Natural killer cell (primary cell): ENCODE results near the gene CILP2. TPM values are rescaled to one million over a fixed set of nuclear protein-coding genes. Genes with fewer than 3 reads are reported as not detected.

ENCODE experiments used
- ATAC-seq, 3 donors: fragments of 150-1000 bp in 2 of 3; fragments of 200-7000 bp in 1 of 3; cut with Tn5 transposase; 1 replicate in 1 of 3; 2 replicates in 2 of 3; pipeline ENCODE4 v1.10.0; 2021; ENCODE audit warnings: mild to moderate bottlenecking in 2 of 3, moderate library complexity in 2 of 3
- DNase-seq, 2 donors: peaks; one replicate each; pipeline versions ENCODE4 v3.0.0 to v3.0.0-alpha.2; 2013 to 2021; ENCODE audit warnings: mixed read lengths in 1 of 2
- H3K27ac ChIP-seq: one replicate; pipeline ENCODE4 v1.5.1; 2013; ENCODE audit warnings: mild to moderate bottlenecking, low read length
- H3K27me3 ChIP-seq: one replicate; pipeline ENCODE4 v1.6.1; 2013; ENCODE audit warnings: low read length; ENCODE audit not compliant: control insufficient read depth, insufficient read depth
- H3K36me3 ChIP-seq: one replicate; pipeline ENCODE4 v1.6.1; 2013; ENCODE audit warnings: low read length; ENCODE audit not compliant: control insufficient read depth, insufficient read depth
- H3K4me1 ChIP-seq: one replicate; pipeline ENCODE4 v1.6.1; 2013; ENCODE audit warnings: low read length; ENCODE audit not compliant: control insufficient read depth, insufficient read depth
- H3K4me3 ChIP-seq: one replicate; pipeline ENCODE4 v1.5.1; 2013; ENCODE audit warnings: low read length
- H3K9me3 ChIP-seq: one replicate; pipeline ENCODE4 v1.6.1; 2013; ENCODE audit warnings: low read length; ENCODE audit not compliant: control insufficient read depth, insufficient read depth
- H3K27ac Mint-ChIP-seq, 2 donors: one replicate each; pipeline ENCODE4 v1.8.0; 2022; ENCODE audit warnings: mild to moderate bottlenecking in 2 of 2, mixed read lengths in 2 of 2, moderate library complexity in 1 of 2
- H3K27me3 Mint-ChIP-seq, 2 donors: one replicate each; pipeline ENCODE4 v1.8.0; 2022; ENCODE audit warnings: low read depth in 2 of 2, mixed read lengths in 2 of 2
- H3K36me3 Mint-ChIP-seq: one replicate; pipeline ENCODE4 v1.8.0; 2022; ENCODE audit warnings: mixed read lengths
- H3K4me1 Mint-ChIP-seq, 2 donors: one replicate each; pipeline ENCODE4 v1.8.0; 2022; ENCODE audit warnings: mixed read lengths in 2 of 2
- H3K4me3 Mint-ChIP-seq: one replicate; pipeline ENCODE4 v1.8.0; 2022; ENCODE audit warnings: mild to moderate bottlenecking, moderate library complexity, mixed read lengths
- H3K9me3 Mint-ChIP-seq, 2 donors: one replicate each; pipeline ENCODE4 v1.8.0; 2022; ENCODE audit warnings: mixed read lengths in 2 of 2
- CTCF ChIP-seq: fragments of 200-600 bp; IDR thresholded peaks from one replicate; pipeline ENCODE4 v1.8.0; 2022; ENCODE audit warnings: antibody characterized with exemption
- WGBS: methylation state at CpG from one replicate; pipeline ENCODE4 v1.1.7; 2013; ENCODE audit warnings: missing lambda C conversion rate; ENCODE audit not compliant: insufficient coverage; 5-methylcytosine and 5-hydroxymethylcytosine counted together
- intact Hi-C: fragments of 100-400 bp; cut with micrococcal nuclease; formaldehyde crosslinking; loops from one replicate; pipeline ENCODE4 v1.14.2; 2022
- total RNA-seq, 4 donors: library from RNA; stranded (reverse); fragments of 120-200 nt in 1 of 4; gene quantifications; one replicate each; pipeline versions ENCODE4 v1.2.3 to v1.2.4, GENCODE V29; 2013 to 2022

Gene CILP2
- total RNA-seq, 3 donors from 2014 or later (not counting 1 experiment from before 2014, with no cell fraction given), result 0.05 to 0.20 (median 0.11) TPM

GRCh38 chr19:19541616-19542015 is 3.6 kb downstream of the CILP2 start:
- Mint-ChIP-seq H3K36me3 (no peaks in the 10 kb centered on the region), H3K4me1 (peaks cover 13 to 34% of the 10 kb centered on the region in 2 donors), H3K27ac (no peak overlapping the region), H3K27me3 (peaks cover 0 to 14% of the 10 kb centered on the region in 2 donors), H3K4me3 (peak overlapping the region; percentile 60), H3K9me3 (no peaks in the 10 kb centered on the region)
- intact Hi-C loops, result no loop called here
- no peaks in the 10 kb centered on the region for H3K9me3 ChIP-seq
- TF ChIP-seq CTCF, result no peak
- H3K4me1 ChIP-seq, result peaks cover 37% of the 10 kb centered on the region
- DNase-seq, result no peak
- 85% methylated on average over 16 of the region's 16 CpGs for WGBS
- H3K36me3 ChIP-seq, result no peaks in the 10 kb centered on the region
- H3K4me3 ChIP-seq, result no peak overlapping the region
- ATAC-seq, result no peak
- peaks cover 16% of the 10 kb centered on the region for H3K27me3 ChIP-seq
- H3K27ac ChIP-seq, result no peak overlapping the region

- peaks cover 35% of the 10 kb centered on the region for H3K4me1 ChIP-seq
- H3K27me3 ChIP-seq, result peaks cover 16% of the 10 kb centered on the region
- no peak for ATAC-seq
- WGBS, result 69% methylated on average over 12 of the region's 12 CpGs
- H3K27ac ChIP-seq, result no peak overlapping the region
- Mint-ChIP-seq H3K36me3 (no peaks in the 10 kb centered on the region), H3K9me3 (no peaks in the 10 kb centered on the region), H3K27ac (no peak overlapping the region), H3K27me3 (peaks cover 0 to 14% of the 10 kb centered on the region in 2 donors), H3K4me1 (peaks cover 12 to 28% of the 10 kb centered on the region in 2 donors), H3K4me3 (no peak overlapping the region)
- no peaks in the 10 kb centered on the region for H3K36me3 ChIP-seq
- DNase-seq, result no peak
- intact Hi-C loops, result no loop called here
- TF ChIP-seq CTCF, result no peak
- no peaks in the 10 kb centered on the region for H3K9me3 ChIP-seq
- no peak overlapping the region for H3K4me3 ChIP-seq
These were observed 4.4 kb downstream of the CILP2 start for GRCh38 chr19:19542507-19542906.

GRCh38 chr19:19543101-19543500 is 5.0 kb downstream of the CILP2 start:
- Mint-ChIP-seq H3K36me3 (no peaks in the 10 kb centered on the region), H3K4me3 (no peak overlapping the region), H3K4me1 (peaks cover 9 to 25% of the 10 kb centered on the region in 2 donors), H3K27me3 (peaks cover 0 to 12% of the 10 kb centered on the region in 2 donors), H3K27ac (no peak overlapping the region), H3K9me3 (no peaks in the 10 kb centered on the region)
- Histone ChIP-seq H3K9me3 (no peaks in the 10 kb centered on the region), H3K36me3 (no peaks in the 10 kb centered on the region), H3K4me3 (no peak overlapping the region), H3K27ac (no peak overlapping the region), H3K4me1 (peaks cover 29% of the 10 kb centered on the region), H3K27me3 (peaks cover 16% of the 10 kb centered on the region)
- DNase-seq (no peak), ATAC-seq (no peak)
- 97% methylated on average over 13 of the region's 13 CpGs for WGBS
- no peak for TF ChIP-seq CTCF
- intact Hi-C loops, result no loop called here

GRCh38 chr19:19543640-19544039 is 5.6 kb downstream of the CILP2 start:
- no peak overlapping the region for H3K4me3 ChIP-seq
- intact Hi-C loops, result no loop called here
- H3K36me3 ChIP-seq, result no peaks in the 10 kb centered on the region
- no peaks in the 10 kb centered on the region for H3K36me3 Mint-ChIP-seq
- peaks cover 5 to 22% of the 10 kb centered on the region in 2 donors for H3K4me1 Mint-ChIP-seq
- H3K4me1 ChIP-seq, result peaks cover 24% of the 10 kb centered on the region
- no peak overlapping the region for H3K27ac ChIP-seq
- DNase-seq (no peak), ATAC-seq (no peak)
- no peaks in the 10 kb centered on the region for H3K9me3 Mint-ChIP-seq
- peaks cover 0 to 10% of the 10 kb centered on the region in 2 donors for H3K27me3 Mint-ChIP-seq
- no peak overlapping the region for H3K4me3 Mint-ChIP-seq
- no peak overlapping the region for H3K27ac Mint-ChIP-seq
- 92% methylated on average over 19 of the region's 19 CpGs for WGBS
- no peak for TF ChIP-seq CTCF
- peaks cover 13% of the 10 kb centered on the region for H3K27me3 ChIP-seq
- no peaks in the 10 kb centered on the region for H3K9me3 ChIP-seq
